Osteoblast (primary cell): ENCODE data around the gene OR2S2. TPM values are rescaled to one million over a fixed set of nuclear protein-coding genes. Genes with fewer than 3 reads are reported as not detected.
"Not testable (repeated sequence)": the region's sequence is repeated elsewhere in the genome, so short reads cannot be mapped to it uniquely, and the experiment has no call there.

Experiments used
- DNase-seq: peaks from one replicate; pipeline ENCODE4 v3.0.0; 2011; ENCODE audit warnings: low spot score, mixed read lengths; ENCODE audit not compliant: insufficient read length; ENCODE audit errors: missing footprints
- H2AFZ ChIP-seq: 2 replicates; pipeline ENCODE4 v1.6.0; 2011; ENCODE audit warnings: mild to moderate bottlenecking, low read length
- H3K27ac ChIP-seq: 2 replicates; pipeline ENCODE4 v1.5.1; 2011; ENCODE audit warnings: mild to moderate bottlenecking, low read depth, low read length, moderate library complexity
- H3K27me3 ChIP-seq: 2 replicates; pipeline ENCODE4 v1.6.0; 2012; ENCODE audit warnings: mild to moderate bottlenecking, control low read depth, inconsistent platforms, low read length, moderate library complexity; ENCODE audit not compliant: insufficient read depth
- H3K36me3 ChIP-seq: 2 replicates; pipeline ENCODE4 v1.5.1; 2011; ENCODE audit warnings: mild to moderate bottlenecking, low read length, control low read depth, moderate library complexity; ENCODE audit not compliant: insufficient read depth
- H3K4me1 ChIP-seq: 2 replicates; pipeline ENCODE4 v1.5.1; 2011; ENCODE audit warnings: mild to moderate bottlenecking, low read length, control low read depth, moderate library complexity; ENCODE audit not compliant: insufficient read depth
- H3K4me2 ChIP-seq: 2 replicates; pipeline ENCODE4 v1.6.0; 2011; ENCODE audit warnings: mild to moderate bottlenecking, low read length; ENCODE audit not compliant: insufficient read depth
- H3K4me3 ChIP-seq: fragments of 200-600 bp; sonication (generic); 3 replicates; pipeline ENCODE4 v1.5.1; 2012; ENCODE audit warnings: mild to moderate bottlenecking, low read length, inconsistent platforms; ENCODE audit not compliant: insufficient read depth
- H3K79me2 ChIP-seq: 2 replicates; pipeline ENCODE4 v1.6.0; 2012; ENCODE audit warnings: mild to moderate bottlenecking, low read length, control low read depth, inconsistent platforms; ENCODE audit not compliant: insufficient read depth
- H3K9me3 ChIP-seq: 2 replicates; pipeline ENCODE4 v1.5.1; 2011; ENCODE audit warnings: low read depth, low read length, control low read depth
- H4K20me1 ChIP-seq: 2 replicates; pipeline ENCODE4 v1.6.0; 2012; ENCODE audit warnings: mild to moderate bottlenecking, low read length, control low read depth; ENCODE audit not compliant: insufficient read depth
- CTCF ChIP-seq: IDR thresholded peaks from 2 replicates; pipeline ENCODE4 v1.5.1; 2011; ENCODE audit warnings: mild to moderate bottlenecking, low read depth, low read length, moderate library complexity; ENCODE audit errors: extremely low read depth
- total RNA-seq: library from RNA; depleted of rRNA; stranded (reverse); fragments of >200 nt; gene quantifications from 2 replicates; pipeline ENCODE4 v1.2.3, GENCODE V29; 2012

OR2S2 gene
- total RNA-seq, 1 donor = under 0.01 TPM

GRCh38 chr9:35915681-35916294, 42.2 kb downstream of the OR2S2 start:
- TF ChIP-seq CTCF = no peak
- H3K4me1 ChIP-seq = no peaks in the 10 kb centered on the region

GRCh38 chr9:35914301-35914807, 43.6 kb downstream of the OR2S2 start:
- Histone ChIP-seq H3K27ac (no peak overlapping the region), H2AFZ (peak overlapping the region; percentile 19), H3K79me2 (peaks cover under 1% of the 10 kb centered on the region), H3K4me2 (no peak overlapping the region), H3K4me3 (no peak overlapping the region), H3K36me3 (no peaks in the 10 kb centered on the region), H3K4me1 (peaks cover 4% of the 10 kb centered on the region), H4K20me1 (no peaks in the 10 kb centered on the region), H3K27me3 (no peaks in the 10 kb centered on the region), H3K9me3 (no peaks in the 10 kb centered on the region)
- TF ChIP-seq CTCF = no peak
- DNase-seq = peak; percentile 76

More at GRCh38 chr9:35915681-35916294, 42.2 kb downstream of the OR2S2 start:
- H3K27me3 ChIP-seq = no peaks in the 10 kb centered on the region
- H3K36me3 ChIP-seq = no peaks in the 10 kb centered on the region
- DNase-seq = no peak
- H3K27ac ChIP-seq = no peak overlapping the region
- no peak overlapping the region for H3K4me2 ChIP-seq
- H2AFZ ChIP-seq = no peak overlapping the region
- H3K79me2 ChIP-seq = no peaks in the 10 kb centered on the region
- no peak overlapping the region for H3K4me3 ChIP-seq
- no peaks in the 10 kb centered on the region for H4K20me1 ChIP-seq
- no peaks in the 10 kb centered on the region for H3K9me3 ChIP-seq

- H3K27me3 ChIP-seq, H3K4me3 ChIP-seq, H3K36me3 ChIP-seq, DNase-seq, H3K79me2 ChIP-seq, H2AFZ ChIP-seq, H4K20me1 ChIP-seq, H3K27ac ChIP-seq, H3K9me3 ChIP-seq, H3K4me2 ChIP-seq: not testable (repeated sequence)
- H3K4me1 ChIP-seq = peaks cover 13% of the 10 kb centered on the region
Measured at GRCh38 chr9:35913429-35913828, 44.5 kb downstream of the OR2S2 start.

GRCh38 chr9:35912791-35913400, 45.1 kb downstream of the OR2S2 start:
- no peak overlapping the region for H2AFZ ChIP-seq
- no peaks in the 10 kb centered on the region for H3K9me3 ChIP-seq
- H3K36me3 ChIP-seq = no peaks in the 10 kb centered on the region
- no peak for TF ChIP-seq CTCF
- no peak for DNase-seq
- peaks cover 4% of the 10 kb centered on the region for H3K79me2 ChIP-seq
- H3K4me2 ChIP-seq = no peak overlapping the region
- no peak overlapping the region for H3K27ac ChIP-seq
- peaks cover 18% of the 10 kb centered on the region for H3K4me1 ChIP-seq
- H4K20me1 ChIP-seq = no peaks in the 10 kb centered on the region
- no peak overlapping the region for H3K4me3 ChIP-seq
- no peaks in the 10 kb centered on the region for H3K27me3 ChIP-seq
